Esophagus squamous epithelium (tissue), 4 donors: Measurements from ENCODE around the gene CORO7.

Experiments used
- POLR2A ChIP-seq, 4 donors: fragments of 450-650 bp; IDR thresholded peaks; one replicate each; pipeline ENCODE4 v1.6.1; 2017; ENCODE audit warnings: antibody characterized with exemption in 4 of 4, mild to moderate bottlenecking in 4 of 4, moderate library complexity in 3 of 4
- TF ChIP-seq, protein P1 (sequence below), 6 experiments: fragments of 450-650 bp in 4 of 6; fragments of 200-600 bp in 2 of 6; sonication (generic) in 2 of 6; IDR thresholded peaks; one replicate each; pipeline ENCODE4 v1.5.1; 2016 to 2019; ENCODE audit warnings: antibody characterized with exemption in 6 of 6, mild to moderate bottlenecking in 4 of 6, moderate library complexity in 4 of 6

DNA sequence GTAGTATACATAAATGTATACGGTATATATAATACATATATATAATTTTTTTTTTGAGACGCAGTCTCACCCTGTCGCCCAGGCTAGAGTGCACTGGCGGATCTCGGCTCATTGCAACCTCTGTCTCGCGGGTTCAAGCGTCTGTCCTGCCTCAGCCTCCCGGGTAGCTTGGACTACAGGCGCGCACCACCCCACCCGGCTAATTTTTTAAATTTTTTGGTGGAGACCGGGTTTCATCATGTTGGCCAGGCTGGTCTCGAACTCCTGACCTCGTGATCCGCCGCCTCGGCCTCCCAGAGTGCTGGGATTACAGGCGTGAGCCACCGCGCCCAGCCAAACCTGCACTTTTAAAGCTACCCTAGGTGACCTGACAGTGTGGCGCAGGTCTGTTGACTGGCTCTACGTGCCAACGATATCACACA is 66.0 kb downstream of the CORO7 start:
- TF ChIP-seq, protein P1, sequence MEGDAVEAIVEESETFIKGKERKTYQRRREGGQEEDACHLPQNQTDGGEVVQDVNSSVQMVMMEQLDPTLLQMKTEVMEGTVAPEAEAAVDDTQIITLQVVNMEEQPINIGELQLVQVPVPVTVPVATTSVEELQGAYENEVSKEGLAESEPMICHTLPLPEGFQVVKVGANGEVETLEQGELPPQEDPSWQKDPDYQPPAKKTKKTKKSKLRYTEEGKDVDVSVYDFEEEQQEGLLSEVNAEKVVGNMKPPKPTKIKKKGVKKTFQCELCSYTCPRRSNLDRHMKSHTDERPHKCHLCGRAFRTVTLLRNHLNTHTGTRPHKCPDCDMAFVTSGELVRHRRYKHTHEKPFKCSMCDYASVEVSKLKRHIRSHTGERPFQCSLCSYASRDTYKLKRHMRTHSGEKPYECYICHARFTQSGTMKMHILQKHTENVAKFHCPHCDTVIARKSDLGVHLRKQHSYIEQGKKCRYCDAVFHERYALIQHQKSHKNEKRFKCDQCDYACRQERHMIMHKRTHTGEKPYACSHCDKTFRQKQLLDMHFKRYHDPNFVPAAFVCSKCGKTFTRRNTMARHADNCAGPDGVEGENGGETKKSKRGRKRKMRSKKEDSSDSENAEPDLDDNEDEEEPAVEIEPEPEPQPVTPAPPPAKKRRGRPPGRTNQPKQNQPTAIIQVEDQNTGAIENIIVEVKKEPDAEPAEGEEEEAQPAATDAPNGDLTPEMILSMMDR (IDR thresholded peaks at IDR 0.05): no peak
- no peak for TF ChIP-seq POLR2A (IDR thresholded peaks at IDR 0.05)
